Measurements from ENCODE around the gene ZSWIM6.

GRCh38 chr5:61416010-61416409, 84.0 kb downstream of the ZSWIM6 start:
- TF ChIP-seq, protein P1, sequence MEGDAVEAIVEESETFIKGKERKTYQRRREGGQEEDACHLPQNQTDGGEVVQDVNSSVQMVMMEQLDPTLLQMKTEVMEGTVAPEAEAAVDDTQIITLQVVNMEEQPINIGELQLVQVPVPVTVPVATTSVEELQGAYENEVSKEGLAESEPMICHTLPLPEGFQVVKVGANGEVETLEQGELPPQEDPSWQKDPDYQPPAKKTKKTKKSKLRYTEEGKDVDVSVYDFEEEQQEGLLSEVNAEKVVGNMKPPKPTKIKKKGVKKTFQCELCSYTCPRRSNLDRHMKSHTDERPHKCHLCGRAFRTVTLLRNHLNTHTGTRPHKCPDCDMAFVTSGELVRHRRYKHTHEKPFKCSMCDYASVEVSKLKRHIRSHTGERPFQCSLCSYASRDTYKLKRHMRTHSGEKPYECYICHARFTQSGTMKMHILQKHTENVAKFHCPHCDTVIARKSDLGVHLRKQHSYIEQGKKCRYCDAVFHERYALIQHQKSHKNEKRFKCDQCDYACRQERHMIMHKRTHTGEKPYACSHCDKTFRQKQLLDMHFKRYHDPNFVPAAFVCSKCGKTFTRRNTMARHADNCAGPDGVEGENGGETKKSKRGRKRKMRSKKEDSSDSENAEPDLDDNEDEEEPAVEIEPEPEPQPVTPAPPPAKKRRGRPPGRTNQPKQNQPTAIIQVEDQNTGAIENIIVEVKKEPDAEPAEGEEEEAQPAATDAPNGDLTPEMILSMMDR (conservative IDR thresholded peaks at IDR 0.05; ENCODE audit: low read depth, low read length) = no peak
- TF ChIP-seq RAD21 (IDR thresholded peaks at IDR 0.05; ENCODE audit: low read length) (no peak), ELK1 (IDR thresholded peaks at IDR 0.05; ENCODE audit: borderline replicate concordance, low read depth, low read length) (no peak), POLR2A (IDR thresholded peaks at IDR 0.05; ENCODE audit: low read depth, low read length) (no peak), MXI1 (IDR thresholded peaks at IDR 0.05; ENCODE audit: borderline replicate concordance, low read depth, low read length) (no peak), CEBPB (IDR thresholded peaks at IDR 0.05; ENCODE audit: low read depth, low read length) (no peak), MAZ (IDR thresholded peaks at IDR 0.05; ENCODE audit: borderline replicate concordance, low read depth, low read length) (no peak), RFX5 (IDR thresholded peaks at IDR 0.05; ENCODE audit: low read depth, low read length) (no peak), RCOR1 (IDR thresholded peaks at IDR 0.05; ENCODE audit: insufficient replicate concordance, low read length) (no peak)
- TF ChIP-seq, protein P2, sequence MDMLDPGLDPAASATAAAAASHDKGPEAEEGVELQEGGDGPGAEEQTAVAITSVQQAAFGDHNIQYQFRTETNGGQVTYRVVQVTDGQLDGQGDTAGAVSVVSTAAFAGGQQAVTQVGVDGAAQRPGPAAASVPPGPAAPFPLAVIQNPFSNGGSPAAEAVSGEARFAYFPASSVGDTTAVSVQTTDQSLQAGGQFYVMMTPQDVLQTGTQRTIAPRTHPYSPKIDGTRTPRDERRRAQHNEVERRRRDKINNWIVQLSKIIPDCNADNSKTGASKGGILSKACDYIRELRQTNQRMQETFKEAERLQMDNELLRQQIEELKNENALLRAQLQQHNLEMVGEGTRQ (IDR thresholded peaks at IDR 0.05; ENCODE audit: low read depth, low read length) = no peak
